Breast epithelium (tissue), 3 donors: ENCODE measurements around the gene OR2A2.

Source experiments
- CTCF ChIP-seq, 3 donors: fragments of 450-650 bp; IDR thresholded peaks; one replicate each; pipeline ENCODE4 v1.5.1; 2016 to 2017; ENCODE audit warnings: antibody characterized with exemption in 3 of 3, mild to moderate bottlenecking in 3 of 3, moderate library complexity in 3 of 3
- POLR2A ChIP-seq: fragments of 450-650 bp; IDR thresholded peaks from one replicate; pipeline ENCODE4 v1.6.1; 2016; ENCODE audit warnings: antibody characterized with exemption, mild to moderate bottlenecking, moderate library complexity
- POLR2AphosphoS5 ChIP-seq, 3 donors: sonication (generic); formaldehyde crosslinking; IDR thresholded peaks; one replicate each; pipeline ENCODE4 v1.6.1; 2017; ENCODE audit warnings: antibody characterized with exemption in 3 of 3

- TF ChIP-seq CTCF (IDR thresholded peaks at IDR 0.05) (no peak), POLR2A (no peak), POLR2AphosphoS5 (IDR thresholded peaks at IDR 0.05) (no peak)
Observed at GRCh38 chr7:144069953-144070352, 39.4 kb upstream of the OR2A2 start.
